GM12875 (cell line): Measurements from ENCODE around the gene CDYL2.

Source experiments
- H3K4me3 ChIP-seq: one replicate; pipeline ENCODE4 v1.5.1; 2011; ENCODE audit warnings: low read depth, low read length, control low read depth
- TF ChIP-seq, protein P1 (sequence below): IDR thresholded peaks from 2 replicates; pipeline ENCODE4 v1.5.1; 2011; ENCODE audit warnings: low read depth, mild to moderate bottlenecking, control low read depth, inconsistent platforms, low read length, moderate library complexity, borderline replicate concordance; ENCODE audit not compliant: insufficient read depth

Gene CDYL2

DNA sequence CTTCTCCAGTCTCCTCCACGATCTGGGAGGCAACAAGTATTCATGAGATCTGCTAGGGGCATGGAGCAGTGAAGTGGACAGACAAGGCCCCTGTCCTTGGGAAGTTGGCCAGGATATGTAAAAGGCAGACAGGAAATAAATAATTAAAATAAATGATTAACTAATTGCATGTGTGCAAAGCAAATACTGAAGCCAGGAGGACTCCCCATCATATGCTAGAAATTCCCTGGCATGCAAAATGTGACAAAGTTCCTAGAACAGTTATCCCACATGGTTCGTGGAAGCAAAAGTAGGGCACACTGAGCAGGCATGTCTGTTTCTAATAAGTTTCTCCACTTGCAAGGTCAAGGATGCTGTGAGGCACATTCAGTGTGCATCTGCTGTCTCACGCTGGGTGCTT is 86.8 kb downstream of the CDYL2 start:
- TF ChIP-seq, protein P1, sequence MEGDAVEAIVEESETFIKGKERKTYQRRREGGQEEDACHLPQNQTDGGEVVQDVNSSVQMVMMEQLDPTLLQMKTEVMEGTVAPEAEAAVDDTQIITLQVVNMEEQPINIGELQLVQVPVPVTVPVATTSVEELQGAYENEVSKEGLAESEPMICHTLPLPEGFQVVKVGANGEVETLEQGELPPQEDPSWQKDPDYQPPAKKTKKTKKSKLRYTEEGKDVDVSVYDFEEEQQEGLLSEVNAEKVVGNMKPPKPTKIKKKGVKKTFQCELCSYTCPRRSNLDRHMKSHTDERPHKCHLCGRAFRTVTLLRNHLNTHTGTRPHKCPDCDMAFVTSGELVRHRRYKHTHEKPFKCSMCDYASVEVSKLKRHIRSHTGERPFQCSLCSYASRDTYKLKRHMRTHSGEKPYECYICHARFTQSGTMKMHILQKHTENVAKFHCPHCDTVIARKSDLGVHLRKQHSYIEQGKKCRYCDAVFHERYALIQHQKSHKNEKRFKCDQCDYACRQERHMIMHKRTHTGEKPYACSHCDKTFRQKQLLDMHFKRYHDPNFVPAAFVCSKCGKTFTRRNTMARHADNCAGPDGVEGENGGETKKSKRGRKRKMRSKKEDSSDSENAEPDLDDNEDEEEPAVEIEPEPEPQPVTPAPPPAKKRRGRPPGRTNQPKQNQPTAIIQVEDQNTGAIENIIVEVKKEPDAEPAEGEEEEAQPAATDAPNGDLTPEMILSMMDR, result no peak
- no peak overlapping the region for H3K4me3 ChIP-seq

DNA sequence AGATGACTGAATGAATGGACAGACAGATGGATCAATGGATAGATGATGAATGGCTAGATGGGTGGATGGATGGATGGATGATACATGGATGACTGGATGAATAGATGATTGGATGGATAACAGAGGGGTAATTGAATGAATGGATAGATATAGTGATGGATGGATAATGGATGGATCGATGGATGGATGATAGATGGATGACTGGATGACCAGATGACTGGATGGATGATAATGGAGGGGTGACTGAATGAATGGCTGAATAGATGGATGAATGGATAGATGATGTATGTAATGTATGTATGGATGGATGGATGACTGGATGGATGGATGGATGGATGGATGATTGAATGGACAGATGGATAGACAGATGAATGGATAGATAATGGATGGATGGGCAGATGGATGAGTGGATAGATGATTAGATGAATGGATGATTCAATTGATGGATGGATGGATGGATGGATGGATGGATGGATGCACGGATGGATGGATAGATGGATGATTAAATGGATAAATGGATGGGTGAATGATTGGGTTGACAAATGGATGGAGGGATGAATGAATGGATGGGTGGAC is 87.7 kb downstream of the CDYL2 start:
- no peak overlapping the region for H3K4me3 ChIP-seq
- TF ChIP-seq, protein P1, result no peak

DNA sequence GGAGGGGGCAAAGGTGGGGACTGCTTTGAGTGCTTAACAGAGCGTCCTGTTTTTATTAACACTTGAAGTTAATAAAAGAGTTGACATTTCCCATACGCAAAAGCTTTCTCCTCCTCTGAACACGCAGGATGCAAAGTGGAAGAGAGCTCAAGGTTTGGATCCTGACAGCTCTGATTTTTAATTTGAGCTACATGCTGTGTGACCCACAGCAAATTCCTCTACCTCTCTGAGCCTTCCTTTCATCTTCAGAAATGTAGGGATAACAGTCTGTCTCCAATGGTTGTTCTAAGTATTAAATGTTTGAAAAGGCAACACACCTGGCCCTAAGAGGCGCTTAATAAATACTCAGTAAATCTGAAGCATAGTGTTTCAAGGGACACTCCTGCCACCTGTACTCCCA is 93.0 kb downstream of the CDYL2 start:
- TF ChIP-seq, protein P1, result no peak
- no peak overlapping the region for H3K4me3 ChIP-seq

DNA sequence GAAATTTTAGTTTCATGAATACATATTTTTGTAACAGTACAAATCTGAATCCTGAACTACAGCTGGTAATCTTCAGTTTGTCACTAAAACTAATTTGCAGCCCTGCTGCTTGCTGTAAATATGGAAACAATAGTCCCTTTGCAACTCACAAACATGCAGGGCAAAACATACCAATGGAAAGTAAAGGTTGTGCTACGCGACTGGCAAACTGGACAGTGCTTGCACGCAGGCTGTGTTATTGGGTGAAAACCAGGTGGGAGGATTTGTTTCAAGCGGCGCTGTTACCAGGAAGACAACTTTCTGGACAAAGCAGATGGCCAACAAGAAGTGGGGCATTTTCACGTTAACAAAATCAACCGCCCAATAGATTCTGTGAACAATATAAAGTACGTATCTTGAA is 93.5 kb downstream of the CDYL2 start:
- no peak overlapping the region for H3K4me3 ChIP-seq
- TF ChIP-seq, protein P1, result no peak

DNA sequence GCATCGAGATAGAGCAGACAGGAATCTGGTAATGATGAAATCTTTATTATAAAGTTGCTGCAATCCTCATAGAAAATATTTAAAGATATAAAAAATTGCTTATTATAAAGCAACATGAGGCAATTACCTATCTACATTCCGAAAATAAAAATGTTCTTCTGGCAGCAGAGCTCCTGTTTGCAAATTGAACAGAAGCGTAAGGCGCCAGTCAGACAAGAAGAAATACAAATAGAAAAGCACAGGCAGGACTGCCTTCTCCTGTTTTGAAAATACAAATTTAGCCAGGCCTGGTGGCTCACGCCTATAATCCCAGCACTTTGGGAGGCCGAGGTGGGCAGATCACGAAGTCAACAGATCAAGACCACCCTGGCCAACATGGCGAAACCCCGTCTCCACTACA is 95.6 kb downstream of the CDYL2 start:
- no peak overlapping the region for H3K4me3 ChIP-seq
- TF ChIP-seq, protein P1, result no peak

DNA sequence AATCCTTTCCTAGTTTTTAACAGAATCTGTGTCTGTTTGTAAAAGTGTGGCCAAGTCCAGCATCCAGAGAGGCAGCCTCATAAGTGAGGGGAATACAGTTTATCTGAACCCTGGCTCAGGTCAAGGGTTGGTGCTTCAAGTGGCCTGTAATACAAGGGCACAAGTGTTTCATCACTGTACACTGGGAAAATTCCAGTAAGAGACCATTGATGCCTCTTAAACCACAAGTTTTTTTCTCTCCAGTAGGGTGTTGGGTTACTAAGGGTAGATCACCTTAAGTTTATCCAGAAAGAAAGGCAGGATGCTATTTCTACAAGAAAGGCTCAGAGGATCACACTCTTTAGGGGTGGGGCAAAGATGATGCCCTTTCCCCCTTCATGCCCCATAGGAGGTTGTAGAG is 96.7 kb downstream of the CDYL2 start:
- TF ChIP-seq, protein P1, result no peak
- no peak overlapping the region for H3K4me3 ChIP-seq

DNA sequence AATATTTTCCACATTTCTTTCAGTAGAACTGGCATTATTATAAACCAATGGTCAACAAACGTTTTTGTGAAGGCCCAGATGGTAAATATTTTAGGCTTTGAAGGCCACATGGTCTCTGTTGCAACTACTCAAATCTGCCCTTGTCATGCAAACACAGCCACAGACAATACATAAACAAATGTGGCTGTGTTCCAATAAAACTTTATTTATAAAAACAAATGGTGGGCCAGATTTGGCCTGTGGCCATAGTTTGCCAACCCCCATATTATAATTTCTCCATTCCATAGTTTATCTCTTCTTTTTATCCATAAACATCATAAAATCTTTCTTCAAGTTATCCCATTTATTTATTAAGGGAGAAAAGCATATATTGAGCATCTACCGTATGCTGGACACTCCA is 98.8 kb downstream of the CDYL2 start:
- TF ChIP-seq, protein P1, result no peak
- no peak overlapping the region for H3K4me3 ChIP-seq
